IMR-90 (cell line): ENCODE measurements around the gene ADCYAP1R1. TPM values are rescaled to one million over a fixed set of nuclear protein-coding genes. Genes with fewer than 3 reads are reported as not detected.

ENCODE experiments used
- ATAC-seq: fragments of 200-7000 bp; cut with Tn5 transposase; 2 replicates; pipeline ENCODE4 v1.9.1; 2020; ENCODE audit warnings: low read depth, mild to moderate bottlenecking, moderate library complexity
- BruUV-seq: library from RNA; stranded (reverse); fragments of 400-500 nt; replicated peaks from 2 replicates; lab custom pipeline; 2021; lab: Mats Ljungman, UMichigan
- CTCF ChIA-PET: fragments of 300-600 bp; formaldehyde crosslinking; extraction: SDS; loops from one replicate; lab custom pipeline; 2021; ENCODE audit warnings: antibody characterized with exemption; lab: Yijun Ruan, JAX
- POLR2A ChIA-PET: fragments of 300-600 bp; sonication (Branson Sonifier 250); formaldehyde crosslinking; loops from one replicate; lab custom pipeline; 2022; ENCODE audit warnings: antibody characterized with exemption; ENCODE audit not compliant: unreplicated experiment; lab: Charles Lee
- DNase-seq: peaks from one replicate; pipeline ENCODE4 v3.0.0; 2013
- H2AFZ ChIP-seq: replicated peaks from 2 replicates; pipeline ENCODE3; 2013; ENCODE audit warnings: low read length, mild to moderate bottlenecking; ENCODE audit not compliant: poor library complexity
- H2AK5ac ChIP-seq: 2 replicates; pipeline ENCODE4 v1.6.1; 2013; ENCODE audit warnings: low read depth, low read length, inconsistent platforms
- H2AK9ac ChIP-seq: replicated peaks from 2 replicates; pipeline ENCODE3; 2013; ENCODE audit warnings: mild to moderate bottlenecking, low read depth, low read length, moderate library complexity; ENCODE audit not compliant: poor library complexity
- H2BK120ac ChIP-seq: 2 replicates; pipeline ENCODE4 v1.6.1; 2013; ENCODE audit warnings: low read depth, low read length, inconsistent platforms
- H2BK15ac ChIP-seq: 3 replicates; pipeline ENCODE4 v1.6.1; 2013; ENCODE audit warnings: low read depth, low read length, inconsistent platforms
- H2BK20ac ChIP-seq: 2 replicates; pipeline ENCODE4 v1.6.1; 2013; ENCODE audit warnings: low read depth, mild to moderate bottlenecking, inconsistent platforms, low read length, moderate library complexity
- H2BK5ac ChIP-seq: 2 replicates; pipeline ENCODE4 v1.6.1; 2013; ENCODE audit warnings: mild to moderate bottlenecking, low read depth, low read length, inconsistent platforms; ENCODE audit not compliant: poor library complexity, severe bottlenecking
- H3K14ac ChIP-seq: replicated peaks from 2 replicates; pipeline ENCODE4 v1.6.1; 2013; ENCODE audit warnings: low read depth, low read length, inconsistent platforms
- H3K18ac ChIP-seq: 2 replicates; pipeline ENCODE4 v1.6.1; 2013; ENCODE audit warnings: low read depth, low read length, control low read depth
- H3K23ac ChIP-seq: 2 replicates; pipeline ENCODE4 v1.6.1; 2013; ENCODE audit warnings: low read depth, low read length, inconsistent platforms
- H3K27ac ChIP-seq: 2 replicates; pipeline ENCODE4 v1.5.1; 2013; ENCODE audit warnings: mild to moderate bottlenecking, control low read depth, low read length; ENCODE audit not compliant: insufficient read depth
- H3K27me3 ChIP-seq: 2 replicates; pipeline ENCODE4 v1.6.1; 2013; ENCODE audit warnings: low read length; ENCODE audit not compliant: control insufficient read depth, insufficient read depth
- H3K36me3 ChIP-seq: 2 replicates; pipeline ENCODE4 v1.6.1; 2013; ENCODE audit warnings: low read length, mixed read lengths; ENCODE audit not compliant: control insufficient read depth, insufficient read depth
- H3K4ac ChIP-seq: 2 replicates; pipeline ENCODE4 v1.6.1; 2013; ENCODE audit warnings: low read depth, low read length, inconsistent platforms
- H3K4me1 ChIP-seq: 2 replicates; pipeline ENCODE4 v1.6.1; 2013; ENCODE audit warnings: low read length, mixed read lengths; ENCODE audit not compliant: control insufficient read depth, insufficient read depth
- H3K4me2 ChIP-seq: 2 replicates; pipeline ENCODE4 v1.6.1; 2013; ENCODE audit warnings: low read depth, mild to moderate bottlenecking, control low read depth, low read length, moderate library complexity
- H3K4me3 ChIP-seq: 2 replicates; pipeline ENCODE4 v1.5.1; 2013; ENCODE audit warnings: low read depth, mild to moderate bottlenecking, control low read depth, low read length, moderate library complexity; ENCODE audit not compliant: insufficient read depth
- H3K56ac ChIP-seq: 2 replicates; pipeline ENCODE4 v1.6.1; 2013; ENCODE audit warnings: low read length, inconsistent platforms; ENCODE audit not compliant: insufficient read depth; ENCODE audit errors: extremely low read depth
- H3K79me1 ChIP-seq, 2 experiments: 2 replicates each; pipeline ENCODE4 v1.6.1; 2013; ENCODE audit warnings: low read length in 2 of 2, inconsistent platforms in 1 of 2, low read depth in 1 of 2
- H3K9ac ChIP-seq: 2 replicates; pipeline ENCODE4 v1.6.1; 2013; ENCODE audit warnings: low read depth, low read length, control low read depth
- H3K9me1 ChIP-seq: 2 replicates; pipeline ENCODE4 v1.6.1; 2013; ENCODE audit warnings: low read length, inconsistent platforms; ENCODE audit not compliant: insufficient read depth
- H3K9me3 ChIP-seq: 2 replicates; pipeline ENCODE4 v1.6.1; 2013; ENCODE audit warnings: low read length; ENCODE audit not compliant: control insufficient read depth, insufficient read depth
- H4K20me1 ChIP-seq: 2 replicates; pipeline ENCODE4 v1.6.1; 2013; ENCODE audit warnings: low read length, inconsistent platforms; ENCODE audit not compliant: insufficient read depth
- H4K5ac ChIP-seq: 2 replicates; pipeline ENCODE4 v1.6.1; 2013; ENCODE audit warnings: mild to moderate bottlenecking, low read depth, low read length, control low read depth
- H4K8ac ChIP-seq, 2 experiments: 2 replicates each; pipeline ENCODE4 v1.6.1; 2013; ENCODE audit warnings: low read depth in 2 of 2, low read length in 2 of 2, control low read depth in 1 of 2, inconsistent platforms in 1 of 2
- H4K91ac ChIP-seq: 2 replicates; pipeline ENCODE4 v1.6.1; 2013; ENCODE audit warnings: low read depth, low read length, inconsistent platforms; ENCODE audit not compliant: insufficient read depth
- BHLHE40 ChIP-seq: fragments of 150-350 bp; IDR thresholded peaks from 2 replicates; pipeline ENCODE4 v1.6.1; 2016; ENCODE audit warnings: mild to moderate bottlenecking, low read depth, low read length
- CEBPB ChIP-seq: IDR thresholded peaks from 2 replicates; pipeline ENCODE4 v1.6.1; 2012; ENCODE audit warnings: low read depth, low read length, improper control_type of control experiment
- MAFK ChIP-seq: IDR thresholded peaks from 2 replicates; pipeline ENCODE4 v1.6.1; 2012; ENCODE audit warnings: low read depth, low read length, improper control_type of control experiment
- NFE2L2 ChIP-seq: fragments of 150-350 bp; IDR thresholded peaks from 2 replicates; pipeline ENCODE4 v1.6.1; 2016; ENCODE audit warnings: low read depth, mild to moderate bottlenecking, low read length
- RAD21 ChIP-seq: IDR thresholded peaks from 2 replicates; pipeline ENCODE4 v1.6.1; 2012; ENCODE audit warnings: low read length, improper control_type of control experiment
- RCOR1 ChIP-seq: IDR thresholded peaks from 2 replicates; pipeline ENCODE4 v1.6.1; 2012; ENCODE audit warnings: mild to moderate bottlenecking, low read length, improper control_type of control experiment; ENCODE audit not compliant: insufficient replicate concordance
- RFX5 ChIP-seq: IDR thresholded peaks from 2 replicates; pipeline ENCODE4 v1.8.0; 2012; ENCODE audit warnings: low read depth, mild to moderate bottlenecking, low read length, moderate library complexity
- SMC3 ChIP-seq: fragments of 150-350 bp; IDR thresholded peaks from 2 replicates; pipeline ENCODE4 v1.6.1; 2016; ENCODE audit warnings: low read depth, mild to moderate bottlenecking, antibody characterized with exemption, low read length, moderate library complexity
- WGBS, 2 experiments: methylation state at CpG; one replicate each; pipeline versions ENCODE4 v1.1.5 to v1.1.7; 2013; ENCODE audit warnings: missing lambda C conversion rate in 2 of 2; ENCODE audit not compliant: insufficient read length in 1 of 2; ENCODE audit errors: extremely low coverage in 2 of 2; 5-methylcytosine and 5-hydroxymethylcytosine counted together
- dilution Hi-C: fragments of 300-500 bp; cut with HindIII; formaldehyde crosslinking; loops from one replicate; pipeline ENCODE4 v1.14.3; 2018; ENCODE audit warnings: low sequenced_read_pairs; ENCODE audit not compliant: unreplicated experiment
- in situ Hi-C: fragments of 300-500 bp; cut with MboI; formaldehyde crosslinking; loops from 3 replicates; pipeline ENCODE4 v1.14.3; 2019; ENCODE audit warnings: low sequenced_read_pairs, inconsistent platforms, mixed read lengths
- intact Hi-C: fragments of 100-400 bp; cut with micrococcal nuclease; formaldehyde crosslinking; loops from 2 replicates; pipeline ENCODE4 v1.10.0; 2022
- polyA plus RNA-seq, 3 experiments: library from polyadenylated mRNA; depleted of rRNA; stranded (reverse); fragments of >200 nt; gene quantifications; 2 replicates each; pipeline ENCODE4 v1.2.3, GENCODE V29; 2012; ENCODE audit warnings: low replicate concordance in 1 of 3
- total RNA-seq: library from RNA; depleted of rRNA; stranded (reverse); fragments of >200 nt; gene quantifications from 2 replicates; pipeline ENCODE4 v1.2.3, GENCODE V29; 2012
- TF ChIP-seq, protein P1 (sequence below): fragments of 150-350 bp; IDR thresholded peaks from 2 replicates; pipeline ENCODE4 v1.6.1; 2016; ENCODE audit warnings: low read depth, mild to moderate bottlenecking, low read length, moderate library complexity, borderline replicate concordance
- TF ChIP-seq, protein P2 (sequence below): conservative IDR thresholded peaks from 2 replicates; pipeline ENCODE4 v1.5.1; 2012; ENCODE audit warnings: mild to moderate bottlenecking, low read depth, low read length, improper control_type of control experiment
- TF ChIP-seq, protein P3 (sequence below): fragments of 150-350 bp; IDR thresholded peaks from 2 replicates; pipeline ENCODE4 v1.6.1; 2017; ENCODE audit warnings: mild to moderate bottlenecking, antibody characterized with exemption, low read length, low read depth

The ADCYAP1R1 gene
- total and polyA plus RNA-seq, 2 of the 4 experiments (the other 2 are of a cell fraction): not detected

DNA sequence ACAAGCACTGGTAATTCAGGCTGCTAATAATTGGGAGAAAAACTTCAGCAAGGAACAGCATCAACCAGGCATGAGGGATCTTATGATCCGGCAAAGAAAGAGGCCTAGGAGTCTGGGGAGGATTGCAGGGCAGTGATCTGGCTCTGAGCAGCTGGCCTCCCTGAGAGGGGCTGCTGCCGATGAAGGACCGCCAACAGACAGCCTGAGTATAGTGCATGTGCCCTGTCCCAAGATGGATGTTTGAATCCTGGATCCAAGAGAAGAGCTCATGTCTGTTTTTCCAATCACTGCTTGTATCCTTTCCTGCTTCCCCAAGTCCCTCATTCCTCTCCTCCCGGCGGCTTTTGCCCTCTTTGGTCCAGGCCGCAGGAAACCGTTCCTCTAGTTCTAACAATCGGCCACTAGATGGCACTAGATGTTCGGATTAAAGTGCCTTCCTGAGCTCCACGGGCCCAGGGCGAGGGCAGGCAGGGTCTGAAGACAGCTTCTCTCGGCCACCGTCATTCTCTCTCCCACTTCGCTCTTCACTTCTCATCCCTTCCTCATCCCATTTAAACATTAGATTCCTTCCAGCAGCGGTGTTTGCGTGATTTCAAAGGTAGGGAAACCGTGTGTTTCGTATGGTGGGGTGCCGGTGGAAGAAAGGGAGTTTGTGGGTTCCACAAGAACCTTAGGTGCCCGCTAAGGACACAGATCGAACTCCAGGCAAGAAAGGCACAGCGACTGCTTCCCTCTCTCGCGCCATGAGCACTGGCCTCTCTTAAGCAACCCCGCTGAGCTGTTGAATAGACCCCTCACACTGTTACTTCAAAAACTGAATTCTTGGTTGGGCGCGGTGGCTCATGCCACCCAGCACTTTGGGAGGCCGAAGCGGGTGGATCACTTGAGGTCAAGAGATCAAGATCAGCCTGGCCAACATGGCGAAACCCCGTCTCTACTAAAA lies 82.4 kb downstream of the ADCYAP1R1 start:
- Histone ChIP-seq H2BK120ac (no peak overlapping the region), H3K18ac (no peak overlapping the region), H3K4ac (no peak overlapping the region), H2BK20ac (no peak overlapping the region), H3K4me3 (no peak overlapping the region), H3K14ac (no peak overlapping the region), H2AK5ac (no peak overlapping the region), H4K5ac (no peak overlapping the region), H2BK15ac (no peak overlapping the region), H4K8ac (no peak overlapping the region), H3K4me1 (no peaks in the 10 kb centered on the region), H3K27me3 (no peaks in the 10 kb centered on the region; the same call in 1 of the 2 replicates), H3K4me2 (no peak overlapping the region; the same call in 1 of the 2 replicates), H3K23ac (no peak overlapping the region), H3K27ac (no peak overlapping the region), H3K9me1 (no peaks in the 10 kb centered on the region), H2AFZ (peak overlapping the region; percentile 71), H2BK5ac (no peak overlapping the region), H3K9me3 (no peaks in the 10 kb centered on the region), H3K56ac (no peak overlapping the region), H2AK9ac (no peak overlapping the region), H3K79me1 (no peaks in the 10 kb centered on the region), H4K91ac (no peak overlapping the region), H4K20me1 (no peaks in the 10 kb centered on the region), H3K9ac (no peak overlapping the region), H3K36me3 (no peaks in the 10 kb centered on the region)
- dilution Hi-C loops: no loop called here
- ChIA-PET POLR2A (no interaction called here), CTCF (interaction anchor here (0.6 to 2.2 kb wide), 16 partner anchors 9 to 1345 kb away, joined by 3 to 24 read pairs (median 3); no protein-coding TSS in a partner anchor)
- TF ChIP-seq CEBPB (no peak), NFE2L2 (no peak), RAD21 (peak; percentile 62), MAFK (no peak), BHLHE40 (no peak), RCOR1 (no peak), RFX5 (no peak), SMC3 (peak; percentile 44)
- TF ChIP-seq, protein P1, sequence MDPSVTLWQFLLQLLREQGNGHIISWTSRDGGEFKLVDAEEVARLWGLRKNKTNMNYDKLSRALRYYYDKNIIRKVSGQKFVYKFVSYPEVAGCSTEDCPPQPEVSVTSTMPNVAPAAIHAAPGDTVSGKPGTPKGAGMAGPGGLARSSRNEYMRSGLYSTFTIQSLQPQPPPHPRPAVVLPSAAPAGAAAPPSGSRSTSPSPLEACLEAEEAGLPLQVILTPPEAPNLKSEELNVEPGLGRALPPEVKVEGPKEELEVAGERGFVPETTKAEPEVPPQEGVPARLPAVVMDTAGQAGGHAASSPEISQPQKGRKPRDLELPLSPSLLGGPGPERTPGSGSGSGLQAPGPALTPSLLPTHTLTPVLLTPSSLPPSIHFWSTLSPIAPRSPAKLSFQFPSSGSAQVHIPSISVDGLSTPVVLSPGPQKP: no peak
- TF ChIP-seq, protein P2, sequence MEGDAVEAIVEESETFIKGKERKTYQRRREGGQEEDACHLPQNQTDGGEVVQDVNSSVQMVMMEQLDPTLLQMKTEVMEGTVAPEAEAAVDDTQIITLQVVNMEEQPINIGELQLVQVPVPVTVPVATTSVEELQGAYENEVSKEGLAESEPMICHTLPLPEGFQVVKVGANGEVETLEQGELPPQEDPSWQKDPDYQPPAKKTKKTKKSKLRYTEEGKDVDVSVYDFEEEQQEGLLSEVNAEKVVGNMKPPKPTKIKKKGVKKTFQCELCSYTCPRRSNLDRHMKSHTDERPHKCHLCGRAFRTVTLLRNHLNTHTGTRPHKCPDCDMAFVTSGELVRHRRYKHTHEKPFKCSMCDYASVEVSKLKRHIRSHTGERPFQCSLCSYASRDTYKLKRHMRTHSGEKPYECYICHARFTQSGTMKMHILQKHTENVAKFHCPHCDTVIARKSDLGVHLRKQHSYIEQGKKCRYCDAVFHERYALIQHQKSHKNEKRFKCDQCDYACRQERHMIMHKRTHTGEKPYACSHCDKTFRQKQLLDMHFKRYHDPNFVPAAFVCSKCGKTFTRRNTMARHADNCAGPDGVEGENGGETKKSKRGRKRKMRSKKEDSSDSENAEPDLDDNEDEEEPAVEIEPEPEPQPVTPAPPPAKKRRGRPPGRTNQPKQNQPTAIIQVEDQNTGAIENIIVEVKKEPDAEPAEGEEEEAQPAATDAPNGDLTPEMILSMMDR: peak; percentile 68
- TF ChIP-seq, protein P3, sequence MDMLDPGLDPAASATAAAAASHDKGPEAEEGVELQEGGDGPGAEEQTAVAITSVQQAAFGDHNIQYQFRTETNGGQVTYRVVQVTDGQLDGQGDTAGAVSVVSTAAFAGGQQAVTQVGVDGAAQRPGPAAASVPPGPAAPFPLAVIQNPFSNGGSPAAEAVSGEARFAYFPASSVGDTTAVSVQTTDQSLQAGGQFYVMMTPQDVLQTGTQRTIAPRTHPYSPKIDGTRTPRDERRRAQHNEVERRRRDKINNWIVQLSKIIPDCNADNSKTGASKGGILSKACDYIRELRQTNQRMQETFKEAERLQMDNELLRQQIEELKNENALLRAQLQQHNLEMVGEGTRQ: no peak
- ATAC-seq (peak; percentile 100), DNase-seq (peak; percentile 54)
- 49% methylated on average over 7 of the region's 31 CpGs; no CpG with 5 or more reads in 1 of the 2 experiments for WGBS, 2 experiments
- in situ Hi-C loops: no loop called here
- BruUV-seq: no TSS peak
- intact Hi-C loops: loop anchor here (1.0 to 10.0 kb wide), 3 partner anchors 500 to 1070 kb away; no protein-coding TSS in a partner anchor
